GM18526 (cell line): ENCODE data around the gene HMGCS2.

Source experiments
- POLR2A ChIP-seq: IDR thresholded peaks from 3 replicates; pipeline ENCODE4 v1.6.1; 2011; ENCODE audit not compliant: insufficient read length; ENCODE audit errors: extremely low read depth

HMGCS2 gene

DNA sequence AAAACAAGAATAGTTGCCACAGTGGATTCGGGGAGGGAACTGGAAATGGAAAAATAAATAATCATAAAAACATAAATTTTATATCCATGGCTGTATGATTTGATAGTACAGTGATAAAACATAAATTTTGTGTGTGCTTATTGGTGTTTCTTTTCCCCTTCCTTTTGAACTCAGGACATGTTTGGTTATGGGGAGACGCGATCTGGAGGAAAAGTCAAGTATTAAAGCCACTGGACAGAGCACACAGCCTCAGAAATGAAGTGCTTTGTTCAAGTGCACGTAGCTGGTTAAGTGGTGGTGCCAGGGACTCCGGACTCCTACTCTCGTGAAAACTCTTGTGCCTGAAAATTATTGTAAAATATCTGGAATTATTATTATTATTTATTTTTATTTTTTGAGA, 9.7 kb upstream of the HMGCS2 start:
- no peak for TF ChIP-seq POLR2A

DNA sequence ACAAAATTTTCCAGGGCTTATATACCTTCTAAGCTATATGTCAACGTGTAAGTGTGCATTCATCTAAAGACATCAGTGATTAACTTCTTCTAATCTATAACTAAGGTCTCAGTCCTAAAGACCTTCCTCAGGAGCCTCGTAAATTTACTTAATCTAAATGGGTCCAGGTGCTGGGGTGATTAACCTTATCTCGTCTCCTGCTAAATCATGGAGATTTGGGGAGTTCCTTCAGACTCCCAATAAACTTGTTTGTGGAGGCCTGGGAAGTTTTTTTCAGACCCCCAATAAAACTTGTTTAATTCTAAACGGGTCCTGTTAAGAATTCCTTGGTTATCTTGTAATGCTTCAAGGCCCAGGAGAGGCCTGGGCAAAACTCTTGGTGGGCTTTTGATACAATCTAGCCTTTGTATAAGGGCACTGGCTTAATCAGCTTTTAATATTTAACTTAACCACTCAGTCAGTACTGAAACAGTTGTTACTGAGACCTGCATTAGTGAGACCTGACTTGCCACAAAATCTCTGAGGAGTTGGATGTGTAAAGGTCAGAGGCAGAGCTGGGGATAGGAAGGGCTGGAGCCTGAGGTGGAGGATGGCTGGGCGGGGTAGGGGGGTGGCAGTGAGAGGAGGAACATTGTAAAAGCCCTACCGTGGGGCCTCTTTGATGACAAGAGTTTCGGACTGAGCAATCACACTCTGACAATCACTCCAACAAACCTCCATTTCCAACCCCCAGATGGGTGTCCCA, 6.2 kb upstream of the HMGCS2 start:
- no peak for TF ChIP-seq POLR2A

DNA sequence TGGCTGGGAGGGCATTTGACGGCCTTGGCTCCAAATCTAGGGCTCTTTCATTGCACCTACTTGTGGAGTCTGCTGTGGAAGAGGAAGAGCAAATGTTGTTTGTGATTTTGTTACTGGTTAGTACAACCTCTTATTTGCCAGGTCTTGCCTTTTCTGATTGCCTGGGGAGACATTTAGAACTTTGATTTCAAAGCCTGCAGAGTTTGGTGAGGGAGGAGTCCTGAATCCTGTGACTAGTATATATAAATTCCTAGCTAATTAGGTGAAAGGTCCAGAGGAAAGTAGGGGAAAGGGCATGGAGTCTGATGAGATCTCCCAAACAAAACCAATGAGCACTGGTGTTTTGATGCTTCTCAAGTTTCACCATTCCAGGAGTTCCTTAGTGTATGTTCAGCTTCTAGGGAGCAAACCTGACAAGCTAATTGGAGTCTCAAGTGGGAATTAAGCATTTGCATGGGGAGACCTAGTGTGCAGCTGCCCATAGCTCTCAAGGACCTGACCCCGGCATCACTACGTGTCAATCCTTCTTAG, 5.1 kb upstream of the HMGCS2 start:
- no peak for TF ChIP-seq POLR2A

DNA sequence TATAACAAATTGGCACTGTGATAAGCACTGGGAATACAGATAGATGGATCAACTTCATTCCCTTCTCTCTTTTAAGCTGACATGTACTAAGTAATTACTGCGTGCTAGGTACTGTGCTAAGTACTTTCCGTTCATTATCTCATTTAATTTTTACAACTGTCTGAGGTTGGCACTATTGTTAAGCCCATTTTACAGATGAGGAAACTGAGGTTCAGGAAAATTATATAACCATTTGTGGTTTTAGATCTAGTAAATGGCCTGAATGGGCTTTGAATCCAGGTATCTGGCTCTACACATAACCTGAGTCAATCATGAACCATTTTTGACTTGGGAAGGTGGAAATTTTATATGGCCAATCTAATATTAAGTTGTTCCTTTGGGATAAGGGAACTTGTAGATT, 3.6 kb upstream of the HMGCS2 start:
- TF ChIP-seq POLR2A: no peak

GRCh38 chr1:119771770-119772169, 3.1 kb upstream of the HMGCS2 start:
- TF ChIP-seq POLR2A: no peak

- TF ChIP-seq POLR2A: no peak
These were observed 2.3 kb upstream of the HMGCS2 start for GRCh38 chr1:119771016-119771415.

DNA sequence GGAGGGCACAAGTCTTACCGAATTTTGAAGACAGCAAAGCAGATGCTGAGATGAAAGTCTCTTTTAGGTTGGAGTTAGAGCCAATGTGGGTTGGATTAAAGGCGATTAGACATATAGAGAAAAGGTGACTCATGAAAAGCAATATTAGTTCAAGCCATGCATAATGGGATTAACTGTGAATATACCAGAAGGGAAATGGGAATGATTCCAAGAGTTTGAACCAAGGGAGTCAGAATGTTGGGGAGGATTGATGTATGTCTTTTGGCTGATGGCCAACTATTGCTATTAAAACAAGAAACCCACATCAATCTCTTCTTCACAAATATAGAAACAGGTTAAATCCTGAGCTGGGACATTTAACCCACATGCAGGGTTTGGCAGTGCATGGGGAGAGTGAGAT, 1.2 kb downstream of the HMGCS2 start:
- TF ChIP-seq POLR2A: no peak

GRCh38 chr1:119766374-119766794, 2.3 kb downstream of the HMGCS2 start:
- TF ChIP-seq POLR2A: no peak

- TF ChIP-seq POLR2A: no peak
These were observed 4.5 kb downstream of the HMGCS2 start for GRCh38 chr1:119764220-119764619.

GRCh38 chr1:119762953-119763352, 5.8 kb downstream of the HMGCS2 start:
- no peak for TF ChIP-seq POLR2A

GRCh38 chr1:119762409-119762808, 6.3 kb downstream of the HMGCS2 start:
- no peak for TF ChIP-seq POLR2A

GRCh38 chr1:119758584-119758983, 10.1 kb downstream of the HMGCS2 start:
- TF ChIP-seq POLR2A: no peak

GRCh38 chr1:119752592-119752991, 16.1 kb downstream of the HMGCS2 start:
- no peak for TF ChIP-seq POLR2A

- no peak for TF ChIP-seq POLR2A
These were observed 20.7 kb downstream of the HMGCS2 start for GRCh38 chr1:119748040-119748439.

- no peak for TF ChIP-seq POLR2A
These were observed 21.3 kb downstream of the HMGCS2 start for GRCh38 chr1:119747451-119747850.

DNA sequence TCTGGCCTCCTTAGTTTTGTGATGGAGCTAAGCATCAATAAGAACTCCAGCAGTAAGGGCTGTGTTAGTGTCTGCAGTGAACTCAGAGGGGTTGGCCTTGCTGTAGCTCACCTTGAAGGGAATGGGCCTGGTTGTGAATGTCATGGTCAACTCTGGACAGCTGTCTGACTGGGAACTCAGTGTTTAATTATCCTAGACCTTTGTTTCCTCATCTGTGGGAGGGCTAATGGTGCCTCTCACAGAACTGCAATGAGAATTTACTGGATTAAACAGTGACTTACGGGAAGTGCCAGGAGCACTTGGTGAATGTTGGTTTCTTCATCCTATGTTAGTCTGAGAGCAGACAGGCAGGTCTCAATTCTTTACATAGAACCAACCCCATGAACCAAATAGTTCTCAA, 23.7 kb downstream of the HMGCS2 start:
- no peak for TF ChIP-seq POLR2A

DNA sequence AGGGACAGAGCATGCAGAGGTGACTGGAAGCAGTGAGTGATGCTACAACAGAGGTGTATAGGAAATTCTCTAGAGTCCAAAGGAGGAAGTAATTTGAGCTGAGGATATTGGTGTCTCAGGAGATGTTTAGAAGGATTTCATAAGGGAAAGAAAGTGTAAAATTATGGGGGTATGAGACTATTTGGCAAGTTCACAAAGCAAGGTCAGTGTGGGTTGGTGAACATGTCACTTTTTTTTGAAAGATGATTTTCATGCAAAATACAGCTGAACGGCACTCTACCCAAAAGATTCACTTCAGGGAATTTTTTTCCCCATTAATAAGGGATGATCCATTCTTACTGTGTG, 24.1 kb downstream of the HMGCS2 start:
- TF ChIP-seq POLR2A: no peak
